ENCODE data around the gene PAX2.
"Not testable (repeated sequence)": the region's sequence is repeated elsewhere in the genome, so short reads cannot be mapped to it uniquely, and the experiment has no call there.

The PAX2 gene

GRCh38 chr10:100744987-100745881 lies at the start of gene PAX2:
PAX2 (plus strand) TSS chr10:100745582; CDS start chr10:100746261, 679 bp downstream.
- DNase-seq = no peak

DNA sequence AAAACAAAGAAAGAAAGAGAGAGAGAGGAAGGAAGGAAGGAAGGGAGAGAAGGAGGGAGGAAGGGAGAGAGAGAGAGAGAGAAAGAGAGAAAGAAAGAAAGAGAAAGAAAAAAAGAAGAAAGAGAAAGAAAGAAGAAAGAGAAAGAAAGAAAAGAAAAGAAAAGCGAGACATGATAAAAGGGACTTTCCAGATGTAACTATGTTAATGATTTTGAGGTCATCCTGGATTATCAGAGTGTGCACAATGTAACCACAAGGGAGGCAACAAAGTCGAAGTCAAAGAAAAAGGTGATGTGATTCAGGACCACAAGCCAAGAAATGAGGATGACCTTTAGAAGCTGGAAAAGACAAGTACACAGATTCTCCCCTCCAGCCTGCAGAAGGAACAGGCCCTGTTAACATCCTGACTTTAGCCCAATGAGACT lies 48.9 kb upstream of the PAX2 start:
- DNase-seq = no peak

DNA sequence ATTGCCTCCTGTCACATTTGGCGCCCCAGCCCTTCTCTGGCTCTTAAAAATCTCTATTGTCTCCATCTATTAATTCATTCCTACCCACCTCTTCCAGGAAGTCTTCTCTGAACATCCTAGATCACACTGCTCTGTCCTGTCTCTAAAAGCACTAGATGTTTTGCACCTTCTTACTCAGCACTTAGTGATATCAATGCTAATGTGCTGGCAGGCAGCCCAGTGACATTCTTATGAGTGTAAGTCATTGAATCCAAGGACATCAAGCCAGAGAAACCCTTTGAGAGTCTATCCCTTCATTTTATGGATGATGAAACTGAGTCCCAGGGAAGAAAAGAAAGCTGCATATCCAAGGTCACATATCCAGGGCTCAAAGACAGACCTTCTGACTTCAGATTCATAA lies 48.3 kb upstream of the PAX2 start:
- no peak for DNase-seq

GRCh38 chr10:100697631-100698030 lies 47.8 kb upstream of the PAX2 start:
- DNase-seq = no peak

GRCh38 chr10:100701704-100702103 lies 43.7 kb upstream of the PAX2 start:
- not testable (repeated sequence) for DNase-seq

DNA sequence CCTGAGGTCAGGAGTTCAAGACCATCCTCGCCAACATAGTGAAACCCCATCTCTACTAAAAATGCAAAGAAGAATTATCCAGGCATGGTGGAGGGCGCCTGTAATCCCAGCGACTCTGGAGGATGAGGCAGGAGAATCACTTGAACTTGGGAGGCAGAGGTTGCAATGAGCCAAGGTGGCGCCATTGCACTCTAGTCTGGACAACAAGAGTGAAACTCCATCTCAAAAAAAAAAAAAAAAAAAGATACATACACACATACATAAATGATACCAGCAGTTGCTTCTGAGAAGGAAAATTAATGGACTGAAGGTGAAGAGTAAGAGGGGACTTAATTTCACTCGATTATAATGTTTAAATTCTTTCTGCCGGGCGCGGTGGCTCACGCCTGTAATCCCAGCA lies 40.2 kb upstream of the PAX2 start:
- DNase-seq = no peak

GRCh38 chr10:100707261-100707848 lies 38.0 kb upstream of the PAX2 start:
- no peak for DNase-seq

- no peak for DNase-seq
These were observed 36.0 kb upstream of the PAX2 start for GRCh38 chr10:100709146-100710082.

DNA sequence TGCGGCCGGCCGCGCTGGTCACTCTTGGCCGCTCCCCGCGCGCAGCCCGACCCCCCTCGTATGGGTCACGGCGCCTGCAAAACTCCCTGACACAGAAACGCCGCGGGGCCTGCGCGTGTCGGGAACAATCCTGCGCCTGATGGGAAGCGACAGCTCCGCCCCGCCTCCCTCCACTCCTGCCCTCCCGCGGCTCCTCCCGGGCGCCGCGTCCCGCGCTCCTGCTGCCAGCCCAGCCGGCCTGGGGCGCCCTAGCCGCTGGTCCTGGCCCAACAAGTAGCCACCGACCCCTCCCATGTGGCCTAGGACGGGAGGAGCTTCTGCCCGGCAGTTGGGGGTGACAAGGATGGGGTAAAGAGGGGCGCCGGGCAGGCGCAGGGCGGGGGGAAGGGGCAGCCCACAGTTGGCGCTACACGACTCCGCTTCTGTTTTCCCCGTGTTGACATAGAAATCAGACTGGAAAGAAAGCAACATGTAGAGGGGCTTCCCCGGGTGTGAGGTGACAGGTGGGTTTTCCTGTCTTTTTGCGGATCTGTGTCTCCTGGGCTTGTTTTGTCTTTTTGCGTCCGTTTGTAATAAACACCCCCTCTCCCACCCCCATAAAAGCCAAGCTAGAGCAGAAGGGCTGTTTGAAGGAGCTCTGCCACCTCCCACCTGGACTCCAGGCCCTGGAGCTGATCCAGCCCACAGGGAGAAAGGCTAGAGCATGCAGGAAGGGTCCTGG lies 35.1 kb upstream of the PAX2 start:
- no peak for DNase-seq

DNA sequence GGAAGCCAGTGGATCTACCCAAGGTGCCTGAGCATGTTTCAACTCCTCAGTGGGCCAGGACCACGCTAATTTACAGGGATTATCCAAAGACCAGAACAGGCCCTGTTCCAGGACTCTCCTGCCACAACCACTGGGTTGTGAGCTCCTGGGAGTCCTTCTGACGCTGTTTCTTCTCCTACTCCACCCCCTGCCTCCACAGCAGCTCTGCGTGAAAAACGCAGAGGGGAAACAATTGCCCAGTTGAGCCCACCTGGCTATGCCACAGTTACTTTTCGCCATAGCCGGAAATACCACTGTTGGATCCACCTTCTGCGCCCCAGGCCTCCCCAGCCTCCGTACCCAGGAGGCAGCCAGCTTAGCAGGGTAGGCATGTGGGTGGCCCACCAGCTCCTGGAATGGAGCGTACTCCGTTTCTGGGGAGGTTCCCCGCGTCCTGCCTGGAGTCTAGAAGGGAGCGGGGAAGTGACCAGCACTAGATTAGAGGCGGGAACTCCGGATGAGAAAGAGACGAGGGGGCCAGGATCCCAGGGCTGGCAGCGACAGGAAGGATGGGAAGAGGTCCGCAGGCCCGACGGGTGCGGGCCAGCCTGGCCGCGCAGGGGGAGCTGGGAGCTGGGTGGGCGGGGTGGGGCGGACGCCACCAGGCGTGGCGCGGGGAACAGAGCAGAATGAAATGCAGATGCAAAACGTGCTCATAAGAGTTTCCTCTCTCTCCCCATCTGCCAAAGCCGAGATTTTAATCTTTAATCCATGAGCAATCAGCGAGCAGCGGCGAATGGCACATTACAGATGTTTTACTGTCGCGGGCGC lies 32.1 kb upstream of the PAX2 start:
- no peak for DNase-seq

- DNase-seq = no peak
These were observed 31.4 kb upstream of the PAX2 start for GRCh38 chr10:100713859-100714565.

DNA sequence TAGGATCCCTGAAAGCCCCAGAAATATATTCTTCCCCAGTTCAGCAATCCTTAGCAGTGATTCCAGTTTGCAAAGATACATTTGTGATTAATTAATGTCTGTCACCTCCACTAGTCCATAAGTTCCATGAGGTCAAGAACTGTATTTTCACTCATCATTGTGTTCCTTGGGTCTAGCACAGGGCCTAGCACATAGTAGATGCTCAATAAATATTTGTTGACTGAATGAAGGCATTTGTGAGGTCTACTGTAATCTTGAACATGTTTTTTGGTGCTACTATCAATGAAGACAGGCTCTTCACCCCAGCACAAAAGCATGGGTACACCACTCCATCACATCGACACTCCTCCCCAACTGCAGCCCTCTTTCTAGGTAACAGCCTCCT lies 30.8 kb upstream of the PAX2 start:
- DNase-seq = no peak

DNA sequence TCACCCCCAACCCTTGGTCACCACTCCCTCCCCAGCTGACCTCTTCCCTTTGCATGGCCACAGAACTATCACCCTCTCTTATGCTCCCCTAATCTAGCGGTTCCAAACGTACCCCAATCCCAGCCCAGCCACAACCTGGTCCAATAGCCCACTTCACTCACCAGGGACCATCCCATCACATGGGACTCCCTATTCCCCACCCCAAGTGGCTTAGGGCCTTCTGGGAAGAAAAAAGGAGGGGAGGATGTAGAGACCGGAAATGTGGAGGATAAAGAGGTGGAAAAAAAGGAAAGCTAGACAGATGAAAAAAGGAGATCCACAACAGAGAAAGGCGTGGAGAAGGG lies 30.3 kb upstream of the PAX2 start:
- no peak for DNase-seq

DNA sequence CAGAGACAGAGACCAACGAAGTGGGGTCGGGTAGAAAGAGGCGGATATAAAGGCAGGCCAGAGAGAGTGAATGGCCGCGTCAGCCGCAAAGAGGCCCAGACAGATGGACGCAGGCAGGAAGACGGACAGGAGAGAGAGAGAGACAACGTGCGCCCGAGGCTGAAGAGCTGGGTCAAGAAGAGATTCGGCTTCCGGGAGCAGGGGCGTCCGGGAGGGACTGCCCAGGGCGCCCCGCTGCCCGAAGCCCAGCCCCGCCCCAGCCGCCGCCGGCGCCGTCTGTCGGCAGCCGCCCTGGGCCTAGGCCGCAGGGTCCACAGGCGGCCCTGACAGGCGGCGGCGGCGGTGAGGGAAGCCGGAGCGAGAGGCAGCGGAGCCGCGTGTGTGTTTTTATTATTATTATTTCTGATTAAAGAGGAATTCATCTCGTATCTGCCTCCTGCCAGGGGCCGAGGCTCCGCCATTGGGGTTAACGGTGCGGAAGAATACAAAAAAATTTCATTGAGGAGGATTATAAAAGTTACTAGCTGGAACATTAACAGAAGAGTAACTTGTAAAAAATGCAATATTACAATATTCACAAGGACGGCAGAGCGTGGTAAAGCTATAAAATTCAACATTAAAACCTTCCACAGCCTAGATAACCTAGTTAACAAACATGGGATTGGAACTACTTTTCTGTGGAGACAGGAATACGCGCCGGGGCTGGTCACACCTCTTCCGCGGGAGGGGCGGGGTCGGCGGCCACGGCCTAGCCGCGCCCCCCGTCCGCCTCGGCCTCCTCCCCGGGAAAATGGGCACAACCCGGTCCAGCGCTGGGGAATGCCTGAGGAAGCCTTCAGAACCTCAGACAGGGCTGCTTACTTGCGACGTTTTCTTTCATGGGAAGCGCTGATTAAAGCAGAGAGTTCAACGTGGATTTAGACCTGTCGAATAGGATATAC lies 29.7 kb upstream of the PAX2 start:
- DNase-seq = no peak

DNA sequence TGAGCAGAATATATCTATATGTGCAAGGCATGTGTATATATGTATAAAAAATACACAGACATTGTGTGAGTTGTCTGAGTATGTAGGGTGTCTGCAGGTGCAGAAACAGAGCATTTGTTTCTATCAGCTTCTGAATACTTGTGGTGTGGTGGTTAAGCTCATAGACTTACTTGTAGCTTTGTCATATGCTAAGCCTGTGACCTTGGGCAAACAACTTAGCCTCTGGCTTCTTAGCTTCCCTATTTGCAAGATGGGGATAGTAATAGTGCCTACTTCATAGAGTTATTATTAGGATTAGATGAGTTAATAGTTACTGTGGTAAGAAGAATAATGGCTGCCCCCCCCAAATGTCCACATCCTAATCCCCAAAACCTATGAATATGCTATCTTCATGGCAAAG lies 28.2 kb upstream of the PAX2 start:
- DNase-seq = no peak

- no peak for DNase-seq
These were observed 27.1 kb upstream of the PAX2 start for GRCh38 chr10:100718197-100718742.

DNA sequence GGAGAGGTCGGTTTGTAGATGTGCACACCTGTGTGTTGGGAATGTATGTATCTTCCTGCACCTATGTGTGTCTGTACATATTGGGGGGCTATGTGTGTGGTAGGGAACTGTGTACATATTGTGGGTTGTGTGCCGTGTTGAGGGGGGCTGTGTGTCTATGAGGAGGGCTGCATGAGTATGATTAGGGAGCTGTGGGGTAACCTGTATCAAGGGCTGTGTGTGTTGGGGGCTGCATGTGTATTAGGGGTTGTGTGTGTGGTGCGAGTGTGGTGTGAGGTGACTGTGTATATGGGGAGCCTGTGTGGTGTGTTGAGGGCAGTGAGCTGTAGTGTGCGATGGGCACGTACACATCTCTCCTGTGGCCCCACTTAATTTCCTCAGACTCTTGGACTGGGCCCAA lies 22.2 kb upstream of the PAX2 start:
- no peak for DNase-seq

DNA sequence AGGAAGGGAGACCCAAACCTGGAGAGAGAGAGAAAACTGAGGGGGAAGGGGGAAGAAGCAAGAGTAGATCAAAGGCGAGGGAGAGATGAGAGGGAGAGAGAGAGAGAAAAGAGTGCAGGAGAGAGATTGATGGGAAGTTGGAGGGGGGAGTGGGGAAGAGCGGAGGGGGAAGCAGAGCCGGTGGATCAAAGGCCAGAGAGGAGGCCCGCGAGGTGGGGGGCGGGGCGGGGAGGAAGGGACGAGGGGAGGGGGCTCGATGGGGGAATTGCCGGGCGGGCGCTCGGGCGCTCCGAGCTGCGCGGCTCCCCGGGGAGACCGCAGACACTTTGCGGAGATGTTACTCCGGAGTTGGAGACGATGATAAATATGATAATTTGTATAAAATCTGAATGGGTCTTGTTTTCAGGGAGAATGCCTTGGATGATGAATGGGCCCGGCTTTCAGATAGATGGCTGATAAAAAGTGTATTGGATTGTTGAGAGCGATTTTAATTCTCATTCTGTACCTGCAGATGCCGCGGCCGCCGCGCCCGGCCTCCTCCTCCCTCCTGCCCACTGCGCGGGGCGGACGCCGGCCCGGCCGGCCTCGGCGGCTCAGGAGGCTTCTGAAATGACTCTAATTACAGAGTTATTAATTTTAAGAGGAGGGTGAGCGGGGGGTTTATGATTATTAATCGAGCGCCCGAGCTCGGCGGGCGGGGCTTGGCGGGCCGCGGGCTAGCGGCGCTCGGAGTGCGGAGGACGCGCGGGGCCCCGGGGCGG lies 21.4 kb upstream of the PAX2 start:
- DNase-seq = no peak

GRCh38 chr10:100724531-100725027 lies 20.8 kb upstream of the PAX2 start:
- no peak for DNase-seq

All from NCI-H524 treated with DMSO at 0.1 percent for 48 hours (cell line).